Transverse colon (tissue), 4 donors: ENCODE data around the gene HSPA6.
"Not testable (repeated sequence)": the region's sequence is repeated elsewhere in the genome, so short reads cannot be mapped to it uniquely, and the experiment has no call there.

ENCODE experiments used
- EP300 ChIP-seq: sonication (generic); formaldehyde crosslinking; IDR thresholded peaks from one replicate; pipeline ENCODE4 v1.6.1; 2017; ENCODE audit warnings: antibody characterized with exemption, low read depth
- POLR2A ChIP-seq: fragments of 450-650 bp; IDR thresholded peaks from one replicate; pipeline ENCODE4 v1.6.1; 2016; ENCODE audit warnings: antibody characterized with exemption, mild to moderate bottlenecking, moderate library complexity
- POLR2AphosphoS5 ChIP-seq, 3 donors: sonication (generic); formaldehyde crosslinking; IDR thresholded peaks; one replicate each; pipeline ENCODE4 v1.6.1; 2016; ENCODE audit warnings: antibody characterized with exemption in 3 of 3
- TF ChIP-seq, protein P1 (sequence below), 5 experiments: fragments of 200-600 bp in 3 of 5; fragments of 450-650 bp in 2 of 5; sonication (generic) in 3 of 5; IDR thresholded peaks; 1 replicate in 2 of 5; 2 replicates in 3 of 5; pipeline ENCODE4 v1.5.1; 2016 to 2017; ENCODE audit warnings: antibody characterized with exemption in 5 of 5, inconsistent platforms in 3 of 5, mild to moderate bottlenecking in 2 of 5, moderate library complexity in 1 of 5

DNA sequence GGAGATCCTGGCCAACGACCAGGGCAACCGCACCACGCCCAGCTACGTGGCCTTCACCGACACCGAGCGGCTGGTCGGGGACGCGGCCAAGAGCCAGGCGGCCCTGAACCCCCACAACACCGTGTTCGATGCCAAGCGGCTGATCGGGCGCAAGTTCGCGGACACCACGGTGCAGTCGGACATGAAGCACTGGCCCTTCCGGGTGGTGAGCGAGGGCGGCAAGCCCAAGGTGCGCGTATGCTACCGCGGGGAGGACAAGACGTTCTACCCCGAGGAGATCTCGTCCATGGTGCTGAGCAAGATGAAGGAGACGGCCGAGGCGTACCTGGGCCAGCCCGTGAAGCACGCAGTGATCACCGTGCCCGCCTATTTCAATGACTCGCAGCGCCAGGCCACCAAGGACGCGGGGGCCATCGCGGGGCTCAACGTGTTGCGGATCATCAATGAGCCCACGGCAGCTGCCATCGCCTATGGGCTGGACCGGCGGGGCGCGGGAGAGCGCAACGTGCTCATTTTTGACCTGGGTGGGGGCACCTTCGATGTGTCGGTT lies 477 bp downstream of the HSPA6 start:
- TF ChIP-seq, protein P1, sequence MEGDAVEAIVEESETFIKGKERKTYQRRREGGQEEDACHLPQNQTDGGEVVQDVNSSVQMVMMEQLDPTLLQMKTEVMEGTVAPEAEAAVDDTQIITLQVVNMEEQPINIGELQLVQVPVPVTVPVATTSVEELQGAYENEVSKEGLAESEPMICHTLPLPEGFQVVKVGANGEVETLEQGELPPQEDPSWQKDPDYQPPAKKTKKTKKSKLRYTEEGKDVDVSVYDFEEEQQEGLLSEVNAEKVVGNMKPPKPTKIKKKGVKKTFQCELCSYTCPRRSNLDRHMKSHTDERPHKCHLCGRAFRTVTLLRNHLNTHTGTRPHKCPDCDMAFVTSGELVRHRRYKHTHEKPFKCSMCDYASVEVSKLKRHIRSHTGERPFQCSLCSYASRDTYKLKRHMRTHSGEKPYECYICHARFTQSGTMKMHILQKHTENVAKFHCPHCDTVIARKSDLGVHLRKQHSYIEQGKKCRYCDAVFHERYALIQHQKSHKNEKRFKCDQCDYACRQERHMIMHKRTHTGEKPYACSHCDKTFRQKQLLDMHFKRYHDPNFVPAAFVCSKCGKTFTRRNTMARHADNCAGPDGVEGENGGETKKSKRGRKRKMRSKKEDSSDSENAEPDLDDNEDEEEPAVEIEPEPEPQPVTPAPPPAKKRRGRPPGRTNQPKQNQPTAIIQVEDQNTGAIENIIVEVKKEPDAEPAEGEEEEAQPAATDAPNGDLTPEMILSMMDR (IDR thresholded peaks at IDR 0.05), result not testable (repeated sequence)
- TF ChIP-seq POLR2A; POLR2AphosphoS5 (IDR thresholded peaks at IDR 0.05); EP300: not testable (repeated sequence)
